NOMO-1 (cell line): ENCODE results near the gene ZNF682.
"Not testable (repeated sequence)": the region's sequence is repeated elsewhere in the genome, so short reads cannot be mapped to it uniquely, and the experiment has no call there.

Source experiments
- DNase-seq, 2 experiments: peaks; one replicate each; lab custom pipeline; 2025; ENCODE audit not compliant: unreplicated experiment in 2 of 2; lab: John Stamatoyannopoulos, UW

The ZNF682 gene

DNA sequence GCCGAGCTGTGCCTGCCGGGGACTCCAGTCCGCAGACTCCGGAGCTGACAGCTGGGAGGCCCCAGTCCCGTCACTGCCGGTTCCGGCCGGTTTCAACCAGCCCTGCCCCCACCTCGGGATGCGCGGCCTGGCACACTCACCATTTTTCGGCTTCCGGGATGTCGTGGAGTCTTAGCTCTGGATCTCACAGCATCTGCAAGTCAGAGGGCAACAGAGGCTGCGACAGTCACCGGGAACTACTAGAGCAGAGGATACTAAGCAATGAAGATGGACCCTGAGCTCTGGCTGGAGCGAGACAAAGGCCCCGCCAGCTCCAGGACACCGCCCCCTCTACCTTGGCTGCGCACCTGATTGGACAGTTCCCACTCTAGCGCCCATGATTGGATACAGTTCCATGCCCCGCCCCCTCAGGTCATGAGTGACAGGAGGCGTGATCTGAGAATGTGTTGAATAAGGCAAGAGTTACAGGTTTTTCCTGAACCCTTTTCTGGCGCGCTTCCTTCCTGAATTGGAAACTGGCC lies at the start of gene ZNF682:
TSS of gene ZNF682 (minus strand) at position 303 of the 521 bp plus-strand sequence. CDS start at position 143, 160 bp downstream.
- DNase-seq = no peak

DNA sequence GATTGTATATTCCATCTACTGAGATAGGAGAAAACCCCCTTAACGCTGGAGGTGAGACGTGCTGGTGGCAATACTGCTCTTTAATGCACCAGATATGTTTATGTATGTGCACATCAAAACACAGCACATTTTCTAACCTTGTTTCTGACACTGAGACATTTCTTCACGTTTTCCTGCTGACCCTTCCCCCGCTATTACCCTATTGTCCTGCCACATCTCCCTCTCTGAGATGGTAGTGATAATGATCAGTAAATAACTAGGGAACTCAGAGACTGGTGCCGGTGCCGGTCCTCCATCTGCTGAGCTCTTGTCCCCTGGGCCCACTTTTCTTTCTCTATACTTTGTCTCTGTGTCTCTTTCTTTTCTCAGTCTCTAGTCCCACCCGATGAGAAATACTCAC lies 43.6 kb upstream of the ZNF682 start:
- not testable (repeated sequence) for DNase-seq

DNA sequence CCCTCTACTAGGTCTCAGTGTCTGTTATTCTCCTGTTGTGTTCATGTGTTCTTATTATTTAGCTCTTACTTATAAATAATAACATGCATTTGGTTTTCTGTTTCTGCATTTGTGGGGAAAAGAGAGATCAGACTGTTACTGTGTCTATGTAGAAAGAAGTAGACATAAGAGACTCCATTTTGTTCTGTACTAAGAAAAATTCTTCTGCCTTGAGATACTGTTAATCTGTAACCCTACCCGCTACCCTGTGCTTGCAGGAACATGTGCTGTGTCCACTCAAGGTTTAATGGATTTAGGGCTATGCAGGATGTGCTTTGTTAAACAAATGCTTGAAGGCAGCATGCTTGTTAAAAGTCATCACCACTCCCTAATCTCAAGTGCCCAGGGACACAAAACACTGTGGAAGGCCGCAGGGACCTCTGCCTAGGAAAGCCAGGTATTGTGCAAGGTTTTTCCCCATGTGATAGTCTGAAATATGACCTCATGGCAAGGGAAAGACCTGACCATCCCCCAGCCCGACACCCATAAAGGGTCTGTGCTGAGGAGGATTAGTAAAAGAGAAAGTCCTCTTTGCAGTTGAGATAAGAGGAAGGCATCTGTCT lies 43.0 kb upstream of the ZNF682 start:
- DNase-seq = not testable (repeated sequence)

DNA sequence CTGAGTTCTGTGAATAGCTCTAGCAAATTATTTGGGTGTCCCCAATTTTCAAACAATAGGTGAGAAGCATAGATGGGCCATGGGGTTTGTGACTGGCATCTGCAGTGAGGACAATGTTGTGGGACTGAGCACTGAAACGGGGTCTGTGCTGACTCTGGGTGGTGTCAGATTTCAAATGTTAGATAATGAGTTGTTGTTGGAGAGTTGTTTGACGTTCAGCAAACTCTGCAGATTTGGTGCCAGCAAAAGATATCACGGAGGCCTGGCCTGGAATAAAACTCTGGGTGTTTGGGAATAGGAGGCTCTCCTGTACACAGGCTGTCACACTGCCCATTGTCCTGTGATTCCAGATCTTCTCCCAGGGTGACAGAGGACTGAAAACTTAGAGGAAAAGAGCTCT lies 41.4 kb upstream of the ZNF682 start:
- no peak for DNase-seq

DNA sequence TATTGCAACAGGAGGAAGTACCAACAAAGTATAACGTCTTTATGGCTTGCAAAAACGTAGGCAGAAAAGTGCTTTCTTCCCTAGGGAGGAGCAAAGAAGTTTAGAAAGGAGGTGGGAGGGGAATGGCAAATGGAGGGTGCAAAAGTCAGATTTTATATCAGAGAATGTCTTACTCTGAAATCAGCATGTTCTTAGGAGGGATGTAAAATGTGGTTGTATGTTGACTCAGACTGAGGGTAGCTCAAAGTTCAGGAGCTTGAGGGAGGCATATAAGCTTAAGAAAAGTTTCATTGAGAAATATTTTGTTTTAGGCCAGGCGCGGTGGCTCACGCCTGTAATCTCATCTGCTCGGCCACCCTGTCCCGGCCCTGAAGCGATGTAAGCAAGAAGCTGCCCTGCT lies 40.2 kb upstream of the ZNF682 start:
- DNase-seq = no peak

DNA sequence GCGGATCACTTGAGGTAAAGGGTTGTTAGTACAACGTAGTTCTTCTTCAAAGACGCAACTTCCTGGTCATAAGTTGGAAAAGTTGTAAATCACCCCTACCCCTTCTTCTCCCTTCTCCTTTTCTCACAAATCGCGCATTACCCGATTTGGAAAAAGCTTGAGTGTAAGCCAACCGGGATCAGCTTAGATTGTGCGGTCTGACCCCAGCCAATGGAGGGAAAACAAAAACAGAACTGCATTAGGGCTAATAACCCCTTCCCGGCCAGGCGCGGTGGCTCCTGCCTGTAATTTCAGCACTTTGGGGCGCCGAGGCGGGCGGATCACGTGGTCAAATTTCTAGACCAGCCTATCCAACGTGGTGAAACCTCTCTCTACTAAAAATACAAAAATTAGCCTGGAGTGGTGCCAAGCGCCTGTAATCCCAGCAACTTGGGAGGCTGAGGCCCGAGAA lies 39.3 kb upstream of the ZNF682 start:
- DNase-seq = no peak

DNA sequence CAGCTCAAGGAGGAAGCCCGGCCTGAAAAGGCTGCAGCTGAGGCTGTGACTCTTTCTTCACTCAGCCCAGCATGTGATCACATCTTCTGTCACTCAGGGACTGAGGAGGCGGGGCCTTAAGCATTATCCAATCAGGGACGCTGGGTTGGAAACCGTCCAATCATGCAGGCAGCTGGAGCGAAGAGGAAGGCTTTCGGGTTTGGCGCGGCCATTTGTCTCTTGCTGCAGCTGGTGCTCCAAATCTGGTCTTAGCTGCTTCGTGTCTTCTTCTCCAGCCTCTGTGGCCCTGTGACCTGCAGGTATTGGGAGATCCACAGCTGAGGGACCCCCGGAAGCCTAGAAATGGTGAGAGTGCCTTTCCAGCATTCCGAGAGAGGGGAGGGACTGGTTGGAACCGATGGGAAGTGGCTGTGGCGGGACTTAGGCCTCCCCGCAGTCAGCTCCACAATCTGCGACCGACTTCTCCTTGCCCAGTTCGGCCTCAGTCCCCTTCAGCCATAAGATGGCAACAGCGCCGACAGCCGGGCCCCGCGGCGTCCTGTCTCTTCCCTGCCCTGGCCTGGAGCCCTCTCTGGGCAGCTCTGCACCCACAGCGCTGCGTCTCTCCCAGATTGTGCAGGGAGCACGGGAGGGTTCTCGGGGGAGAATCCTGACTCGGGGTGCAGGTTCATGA lies 38.6 kb upstream of the ZNF682 start, which contains the start of gene ZNF90:
TSS of gene ZNF90 (plus strand) at position 210 of the 673 bp plus-strand sequence. CDS start at position 343, 133 bp downstream.
- DNase-seq = no peak

DNA sequence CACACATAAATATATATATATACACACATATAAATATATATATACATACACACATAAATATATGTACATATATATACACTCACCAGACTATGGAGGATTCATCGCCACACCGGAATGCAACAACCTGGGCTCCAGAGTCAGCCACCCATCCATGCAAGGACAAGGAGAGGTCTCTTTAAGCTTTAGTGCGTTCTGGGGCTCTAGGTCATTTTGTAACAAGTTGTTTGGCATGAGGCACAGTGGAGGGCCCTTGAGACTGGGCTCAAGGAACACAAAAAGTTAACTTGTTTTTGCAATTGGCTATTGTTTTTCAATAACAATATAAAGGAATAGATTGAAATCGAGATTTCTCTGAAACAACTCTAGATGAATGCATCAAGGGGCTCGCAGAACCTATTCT lies 33.6 kb upstream of the ZNF682 start:
- DNase-seq = no peak

DNA sequence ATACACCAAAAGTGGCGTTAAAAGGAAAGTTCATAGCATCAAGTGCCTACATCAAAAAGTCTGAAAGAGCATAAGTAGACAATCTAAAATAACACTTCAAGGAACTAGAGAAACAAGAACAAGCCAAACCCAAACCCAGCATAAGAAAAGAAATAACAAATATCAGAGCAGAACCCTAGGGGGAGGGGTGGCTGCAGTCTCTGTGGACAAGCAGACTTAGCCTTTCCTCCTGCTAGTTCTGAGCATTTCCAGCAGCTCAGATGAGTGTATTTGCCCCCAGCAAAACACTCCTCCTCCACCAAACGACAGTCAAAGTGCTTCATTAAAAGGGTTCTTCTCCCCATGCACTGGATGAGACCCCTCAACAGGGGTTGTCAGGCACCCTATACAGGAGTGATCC lies 31.4 kb upstream of the ZNF682 start:
- DNase-seq = no peak

DNA sequence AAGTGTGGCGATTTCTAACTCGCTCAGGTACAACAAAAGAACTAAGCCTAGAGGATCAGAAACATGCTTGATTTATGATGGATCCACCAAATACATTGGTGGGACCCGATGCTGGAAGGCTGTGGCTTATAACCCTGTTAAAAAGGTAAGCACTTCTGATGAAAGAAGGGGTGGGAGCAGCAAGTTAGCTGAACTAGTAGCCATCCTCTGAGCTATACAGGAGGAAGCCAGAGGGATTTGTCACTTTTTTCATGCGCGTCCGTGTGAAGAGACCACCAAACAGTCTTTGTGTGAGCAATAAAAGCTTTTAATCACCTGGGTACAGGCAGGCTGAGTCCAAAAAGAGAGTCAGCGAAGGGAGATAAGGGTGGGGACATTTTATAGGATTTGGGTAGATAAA lies 29.3 kb upstream of the ZNF682 start:
- not testable (repeated sequence) for DNase-seq

DNA sequence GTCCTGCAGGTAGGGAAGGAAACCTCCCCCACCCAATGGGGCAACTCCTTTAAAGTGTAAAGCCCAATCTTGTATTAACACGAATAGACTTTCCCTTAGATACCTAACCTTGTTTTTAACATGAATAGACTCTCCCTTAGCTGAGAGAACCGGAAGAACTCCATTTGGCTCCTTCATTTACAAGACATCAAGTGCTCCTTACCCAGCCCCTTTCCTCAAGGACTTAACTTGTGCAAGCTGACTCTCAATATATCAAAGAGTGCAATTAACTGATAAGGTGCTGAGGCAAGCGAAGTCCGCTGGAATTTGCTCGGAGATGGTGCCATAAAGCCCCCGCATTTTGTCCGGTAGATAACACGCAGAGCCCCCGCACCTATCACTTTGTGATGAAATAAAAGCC lies 28.6 kb upstream of the ZNF682 start:
- no peak for DNase-seq

DNA sequence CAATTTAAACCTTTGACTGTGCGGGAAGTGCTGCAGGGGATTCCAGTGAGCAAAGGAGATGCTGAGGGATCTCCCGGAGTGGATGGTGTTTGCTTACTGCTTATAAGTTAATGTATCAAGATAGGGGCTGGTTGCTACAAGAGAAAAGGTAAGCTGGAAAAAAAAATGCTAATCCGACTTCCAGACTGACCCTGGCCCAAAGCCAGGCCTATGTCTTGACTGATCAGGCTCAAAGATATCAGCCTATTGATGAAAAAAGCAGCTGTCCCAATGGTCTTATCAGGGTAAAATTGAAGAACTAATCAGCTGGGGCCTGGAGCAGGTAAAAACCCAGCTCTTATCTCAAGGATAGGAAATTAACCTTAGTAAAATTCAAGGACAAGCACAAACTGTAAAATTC lies 27.6 kb upstream of the ZNF682 start:
- DNase-seq = no peak

DNA sequence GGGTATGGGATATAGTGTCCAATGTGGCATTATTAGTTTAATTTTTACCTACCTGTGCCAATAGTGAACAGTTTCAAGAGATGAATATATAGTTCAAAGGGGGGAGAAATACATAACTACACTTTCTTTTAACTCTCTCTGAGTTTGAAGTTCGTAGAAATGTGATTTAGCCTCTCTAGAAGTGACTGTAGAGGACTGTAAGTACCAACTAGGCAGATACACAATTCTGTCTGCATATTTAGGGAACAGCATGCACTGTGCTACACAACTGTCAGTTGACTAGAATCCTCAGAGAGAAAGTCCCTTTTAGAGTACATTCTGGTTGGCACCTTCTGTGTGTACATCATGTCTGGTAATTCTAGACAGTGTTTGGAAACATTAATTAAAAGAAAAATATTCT lies 21.0 kb upstream of the ZNF682 start:
- DNase-seq = no peak

DNA sequence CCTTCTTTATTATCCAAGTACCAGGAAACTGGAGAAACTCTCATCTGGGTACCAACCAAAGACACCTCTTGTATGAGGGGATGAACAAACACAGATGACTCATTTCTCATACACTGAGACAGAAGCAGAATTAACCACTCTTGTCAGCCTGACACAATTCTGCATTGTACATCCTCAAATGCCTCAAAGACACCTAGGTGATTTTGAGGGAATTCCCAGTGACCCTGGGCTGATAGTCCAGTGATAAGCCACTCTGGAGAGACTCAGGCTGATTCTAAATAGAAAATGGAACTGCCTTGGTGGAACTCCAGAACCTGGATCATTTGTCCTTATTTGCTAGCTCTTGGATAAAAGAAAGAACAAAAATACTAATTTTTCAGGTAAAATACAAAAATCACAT lies 19.4 kb upstream of the ZNF682 start:
- not testable (repeated sequence) for DNase-seq

DNA sequence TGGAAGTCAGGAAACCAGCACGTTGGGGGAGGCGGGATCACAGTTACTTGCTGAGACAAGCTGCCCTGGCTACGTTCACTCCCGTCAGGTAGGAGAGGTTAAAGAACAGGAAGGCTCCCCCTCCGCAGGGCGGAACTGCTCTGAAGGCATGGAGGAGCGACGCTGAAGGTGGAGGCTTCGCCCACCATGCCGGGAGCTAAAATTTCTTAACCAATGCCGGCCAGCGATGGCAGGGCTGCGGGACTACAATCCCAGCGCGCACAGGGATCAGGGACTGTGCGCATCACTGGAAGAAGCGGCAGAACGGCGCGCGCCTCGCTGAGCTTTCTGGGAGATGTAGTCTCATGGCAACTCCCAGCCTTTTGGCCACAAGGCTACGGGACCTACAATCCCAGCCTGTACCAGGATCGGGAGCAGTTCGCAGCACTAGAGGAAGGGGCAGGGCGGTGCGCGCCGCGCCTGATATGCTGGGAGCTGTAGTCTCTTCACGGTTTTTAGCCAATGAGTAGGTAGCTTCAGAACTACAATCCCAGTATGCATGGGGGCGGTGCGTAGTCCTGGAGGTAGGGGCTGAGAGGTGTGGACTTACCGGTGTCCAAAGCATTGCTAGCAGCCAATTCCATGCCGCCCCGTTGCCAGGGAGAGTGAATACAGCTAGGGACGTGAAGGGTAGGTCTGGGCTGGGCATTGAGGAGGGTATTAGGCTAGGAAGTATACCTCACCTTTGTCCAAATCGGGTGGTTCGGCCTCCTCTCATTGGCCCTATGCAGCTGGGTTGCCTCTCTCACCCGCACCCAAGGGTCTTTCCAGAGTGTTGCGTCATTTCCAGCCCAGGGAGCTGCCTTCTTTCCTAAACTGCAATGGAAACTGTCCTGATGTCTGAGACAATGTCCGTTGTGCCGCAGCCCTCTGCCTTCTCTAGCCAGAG lies 12.8 kb upstream of the ZNF682 start:
- no peak for DNase-seq

DNA sequence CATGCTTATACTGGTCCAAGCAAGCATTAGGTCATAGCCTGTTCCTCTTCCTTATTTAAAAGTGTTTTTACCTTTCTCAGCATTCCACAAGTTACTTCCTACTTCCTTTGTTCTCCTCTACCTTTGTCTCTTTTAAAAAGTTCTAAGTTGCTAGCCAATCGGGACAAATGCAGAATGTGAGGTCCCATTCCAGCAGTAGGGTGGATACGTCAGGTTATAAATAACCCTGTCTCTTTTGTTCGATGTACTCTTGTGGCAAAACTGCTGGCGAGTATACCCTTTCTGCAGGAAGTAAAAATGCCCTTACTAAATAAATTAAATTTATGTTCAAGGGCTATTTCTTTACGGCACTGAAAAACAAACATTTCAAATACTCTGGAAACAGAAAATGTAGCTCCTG lies 6.4 kb upstream of the ZNF682 start:
- not testable (repeated sequence) for DNase-seq

DNA sequence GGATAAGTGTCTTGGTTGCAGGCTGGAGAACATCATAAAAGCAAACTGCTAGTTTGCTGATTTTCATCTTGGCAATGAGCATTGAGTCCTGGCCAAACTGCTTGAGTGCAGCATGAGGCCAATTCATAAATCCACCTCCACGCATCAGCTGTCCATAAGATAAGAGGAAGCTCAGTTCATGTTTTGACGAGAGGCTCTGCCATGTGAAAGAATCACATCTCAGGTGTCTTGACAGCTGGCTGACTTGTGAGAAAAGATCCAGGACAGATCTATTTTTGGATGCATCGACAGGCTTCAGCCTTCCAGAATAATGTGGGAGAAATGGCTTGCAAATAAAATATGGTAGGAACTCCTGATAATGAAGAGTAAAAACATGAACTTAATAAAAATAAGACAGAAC lies 5.4 kb upstream of the ZNF682 start:
- no peak for DNase-seq

DNA sequence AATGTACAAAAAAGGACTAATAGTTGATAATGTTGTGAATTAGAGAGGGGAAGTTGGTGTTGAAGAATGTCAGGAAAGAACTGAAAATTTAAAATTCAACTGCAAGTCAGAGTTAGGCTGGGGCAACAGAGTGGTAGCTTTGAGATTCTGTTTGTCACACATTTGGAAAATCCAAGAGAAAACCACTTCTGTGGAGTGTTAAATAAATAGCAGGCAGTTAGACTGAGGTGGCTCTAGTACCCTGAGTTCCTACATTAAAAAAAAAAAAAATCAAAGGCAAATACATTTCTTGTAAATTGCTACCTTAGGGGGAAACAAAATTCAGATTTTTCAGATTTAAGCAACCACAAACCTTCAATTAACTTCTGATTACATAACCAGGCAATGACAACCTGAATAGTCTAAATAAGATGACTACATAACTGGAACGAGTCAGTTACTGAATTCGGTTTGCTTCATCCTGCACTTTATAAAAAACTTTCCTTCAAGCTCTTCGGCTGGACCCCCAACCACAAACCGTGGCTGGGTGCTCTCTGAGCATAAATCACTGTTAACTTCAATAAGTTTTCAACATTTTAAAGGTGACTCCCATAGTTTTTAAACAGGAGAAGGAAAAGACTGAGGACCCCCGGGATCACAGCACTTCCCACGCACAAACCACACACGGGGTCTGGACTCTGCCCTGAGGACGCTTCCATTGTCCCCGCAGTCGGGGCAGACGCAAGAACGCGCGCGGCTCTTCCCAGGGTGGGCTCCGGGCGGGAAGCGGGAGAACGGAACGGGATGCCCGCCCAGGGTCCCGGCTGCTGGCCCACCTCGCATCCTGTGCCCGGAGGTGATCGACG lies 725 bp downstream of the ZNF682 start:
- DNase-seq = no peak

DNA sequence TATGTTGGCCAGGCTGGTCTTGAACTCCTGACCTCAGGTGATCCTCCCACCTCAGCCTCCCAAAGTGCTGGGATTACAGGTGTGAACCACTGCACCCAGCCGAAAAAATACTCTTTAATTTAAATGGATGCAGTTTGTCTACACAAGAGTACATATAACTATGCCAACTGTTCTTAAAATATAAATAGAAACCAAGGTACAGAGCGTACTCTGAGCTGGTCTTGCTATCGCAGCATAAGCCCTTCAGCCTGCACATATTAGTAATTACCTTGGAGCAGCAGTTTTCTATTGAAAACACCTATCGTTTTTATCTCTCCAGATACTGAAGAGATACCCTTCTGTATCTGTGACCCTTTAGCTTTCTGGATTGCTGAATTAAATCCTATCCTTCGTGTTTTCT lies 3.4 kb downstream of the ZNF682 start:
- DNase-seq = no peak

DNA sequence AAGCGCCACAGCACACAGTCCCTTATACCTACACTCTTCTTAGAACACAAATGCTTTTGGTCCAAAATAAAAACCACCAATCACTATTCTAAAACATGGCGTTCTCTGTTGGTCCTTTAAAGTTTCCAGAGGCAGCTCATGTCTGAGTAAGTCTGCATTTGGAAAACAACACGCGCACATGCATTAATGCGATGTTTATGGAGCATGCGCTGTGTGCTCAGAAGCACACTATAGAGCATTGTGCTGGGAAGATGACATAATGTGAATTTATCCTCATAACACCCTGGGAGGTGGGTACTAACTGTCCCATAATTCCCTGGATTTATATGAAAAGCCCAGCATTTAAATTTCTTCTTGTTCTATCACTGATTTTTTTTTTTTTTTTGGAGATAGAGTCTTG lies 10.7 kb downstream of the ZNF682 start:
- no peak for DNase-seq
